Ramos (cell line): Measurements from ENCODE around the gene TCF15.
"Not testable (repeated sequence)": the region's sequence is repeated elsewhere in the genome, so short reads cannot be mapped to it uniquely, and the experiment has no call there.

Experiments
- in situ Hi-C: fragments of 300-500 bp; cut with MboI; formaldehyde crosslinking; loops from one replicate; pipeline ENCODE4 v1.14.3; 2022; ENCODE audit warnings: low sequenced_read_pairs; ENCODE audit not compliant: unreplicated experiment

Gene TCF15

GRCh38 chr20:588476-588875, 21.6 kb downstream of the TCF15 start:
- in situ Hi-C loops = no loop called here

- in situ Hi-C loops = no loop called here
These were observed 25.2 kb downstream of the TCF15 start for GRCh38 chr20:584971-585301.

- in situ Hi-C loops = no loop called here
These were observed 25.7 kb downstream of the TCF15 start for GRCh38 chr20:584161-584970.

GRCh38 chr20:582204-582603, 27.9 kb downstream of the TCF15 start:
- in situ Hi-C loops = no loop called here

GRCh38 chr20:578940-579690, 31.0 kb downstream of the TCF15 start:
- in situ Hi-C loops = not testable (repeated sequence)

GRCh38 chr20:577167-577791, 32.8 kb downstream of the TCF15 start:
- in situ Hi-C loops = no loop called here

GRCh38 chr20:576156-576555, 34.0 kb downstream of the TCF15 start:
- in situ Hi-C loops = no loop called here

- in situ Hi-C loops = no loop called here
These were observed 34.9 kb downstream of the TCF15 start for GRCh38 chr20:575230-575629.

- in situ Hi-C loops = loop anchor here (25.0 kb wide), 1 partner anchor 163 kb away; no protein-coding TSS in a partner anchor
These were observed 35.7 kb downstream of the TCF15 start for GRCh38 chr20:574297-574942.

GRCh38 chr20:573414-574296, 36.5 kb downstream of the TCF15 start:
- in situ Hi-C loops = loop anchor here (25.0 kb wide), 1 partner anchor 164 kb away; no protein-coding TSS in a partner anchor

GRCh38 chr20:572727-573126, 37.4 kb downstream of the TCF15 start:
- in situ Hi-C loops = loop anchor here (25.0 kb wide), 1 partner anchor 165 kb away; no protein-coding TSS in a partner anchor

GRCh38 chr20:571754-572441, 38.2 kb downstream of the TCF15 start:
- in situ Hi-C loops = loop anchor here (25.0 kb wide), 1 partner anchor 165 kb away; no protein-coding TSS in a partner anchor

GRCh38 chr20:568673-569415, 41.3 kb downstream of the TCF15 start:
- in situ Hi-C loops = loop anchor here (25.0 kb wide), 1 partner anchor 168 kb away; no protein-coding TSS in a partner anchor

- in situ Hi-C loops = loop anchor here (25.0 kb wide), 1 partner anchor 169 kb away; no protein-coding TSS in a partner anchor
These were observed 41.9 kb downstream of the TCF15 start for GRCh38 chr20:568097-568652.

- in situ Hi-C loops = loop anchor here (25.0 kb wide), 1 partner anchor 173 kb away; no protein-coding TSS in a partner anchor
These were observed 45.9 kb downstream of the TCF15 start for GRCh38 chr20:564192-564591.

GRCh38 chr20:563187-563586, 46.9 kb downstream of the TCF15 start:
- in situ Hi-C loops = loop anchor here (25.0 kb wide), 1 partner anchor 174 kb away; no protein-coding TSS in a partner anchor

GRCh38 chr20:562232-562897, 47.7 kb downstream of the TCF15 start:
- in situ Hi-C loops = loop anchor here (25.0 kb wide), 1 partner anchor 175 kb away; no protein-coding TSS in a partner anchor
